GM19372 (cell line): ENCODE results near the gene MYLK.
"Not testable (repeated sequence)": the region's sequence is repeated elsewhere in the genome, so short reads cannot be mapped to it uniquely, and the experiment has no call there.

Experiments
- ATAC-seq: cut with Tn5 transposase; IDR thresholded peaks from one replicate; pipeline ENCODE4 v1.9.1; 2021; ENCODE audit warnings: mild to moderate bottlenecking, low read depth, moderate library complexity; ENCODE audit not compliant: unreplicated experiment

The MYLK gene

GRCh38 chr3:123706871-123707270, 177.3 kb downstream of the MYLK start:
- ATAC-seq = no peak

- ATAC-seq = no peak
Observed at GRCh38 chr3:123705488-123706285, 178.4 kb downstream of the MYLK start.

- ATAC-seq = not testable (repeated sequence)
Observed at GRCh38 chr3:123703663-123704062, 180.5 kb downstream of the MYLK start.

- no peak for ATAC-seq
Observed at GRCh38 chr3:123702720-123703119, 181.4 kb downstream of the MYLK start.

GRCh38 chr3:123702057-123702456, 182.1 kb downstream of the MYLK start:
- not testable (repeated sequence) for ATAC-seq

GRCh38 chr3:123700791-123701722, 183.1 kb downstream of the MYLK start:
- no peak for ATAC-seq

- ATAC-seq = no peak
Observed at GRCh38 chr3:123698813-123699212, 185.3 kb downstream of the MYLK start.

- ATAC-seq = no peak
Observed at GRCh38 chr3:123696808-123697207, 187.3 kb downstream of the MYLK start.

- ATAC-seq = no peak
Observed at GRCh38 chr3:123695731-123696640, 188.1 kb downstream of the MYLK start.

GRCh38 chr3:123695152-123695551, 189.0 kb downstream of the MYLK start:
- no peak for ATAC-seq

GRCh38 chr3:123694366-123695087, 189.6 kb downstream of the MYLK start:
- ATAC-seq = no peak

- no peak for ATAC-seq
Observed at GRCh38 chr3:123693584-123694190, 190.4 kb downstream of the MYLK start.

- no peak for ATAC-seq
Observed at GRCh38 chr3:123692671-123693070, 191.5 kb downstream of the MYLK start.

- ATAC-seq = no peak
Observed at GRCh38 chr3:123692041-123692440, 192.1 kb downstream of the MYLK start.

- ATAC-seq = no peak
Observed at GRCh38 chr3:123689831-123690230, 194.3 kb downstream of the MYLK start.

- ATAC-seq = no peak
Observed at GRCh38 chr3:123688241-123688747, 195.8 kb downstream of the MYLK start.

- ATAC-seq = no peak
Observed at GRCh38 chr3:123687286-123687685, 196.8 kb downstream of the MYLK start.

- ATAC-seq = no peak
Observed at GRCh38 chr3:123686251-123686650, 197.9 kb downstream of the MYLK start.

- no peak for ATAC-seq
Observed at GRCh38 chr3:123685780-123686179, 198.4 kb downstream of the MYLK start.
